Mesenteric fat pad (tissue), 1 donor: Measurements from ENCODE around the gene TMEM117. TPM values are rescaled to one million over a fixed set of nuclear protein-coding genes. Genes with fewer than 3 reads are reported as not detected.

Experiments used
- DNase-seq: peaks from one replicate; pipeline ENCODE4 v3.0.0-alpha.2; 2020; ENCODE audit warnings: low spot score
- total RNA-seq: library from RNA; stranded (reverse); fragmentation: NEBNext Ultra II Directional; extraction: Animal tissue kit (Norgen Biotek cat#: 25700); gene quantifications from one replicate; pipeline ENCODE4 v1.2.1, GENCODE V29; 2021
- donor health status: DM: yes; HTN: yes; CAD: no.

The TMEM117 gene
- total RNA-seq, 1 donor from 2014 or later, result 7.7 TPM

GRCh38 chr12:44286821-44287505, 451.1 kb downstream of the TMEM117 start:
- no peak for DNase-seq

- DNase-seq, result no peak
Observed at GRCh38 chr12:44287545-44287944, 451.7 kb downstream of the TMEM117 start.

- no peak for DNase-seq
Observed at GRCh38 chr12:44294649-44295048, 458.8 kb downstream of the TMEM117 start.

GRCh38 chr12:44295958-44296623, 460.2 kb downstream of the TMEM117 start:
- no peak for DNase-seq

- DNase-seq, result no peak
Observed at GRCh38 chr12:44296624-44297197, 460.8 kb downstream of the TMEM117 start.

GRCh38 chr12:44299524-44299923, 463.6 kb downstream of the TMEM117 start:
- DNase-seq, result no peak

GRCh38 chr12:44307506-44308168, 471.8 kb downstream of the TMEM117 start:
- DNase-seq, result no peak

GRCh38 chr12:44313188-44313587, 477.3 kb downstream of the TMEM117 start:
- no peak for DNase-seq

GRCh38 chr12:44314007-44314500, 478.2 kb downstream of the TMEM117 start:
- DNase-seq, result no peak

- DNase-seq, result no peak
Observed at GRCh38 chr12:44317651-44318126, 481.8 kb downstream of the TMEM117 start.

- DNase-seq, result no peak
Observed at GRCh38 chr12:44331269-44331668, 495.4 kb downstream of the TMEM117 start.

- no peak for DNase-seq
Observed at GRCh38 chr12:44334347-44334746, 498.5 kb downstream of the TMEM117 start.

GRCh38 chr12:44335030-44335429, 499.1 kb downstream of the TMEM117 start:
- DNase-seq, result no peak

- no peak for DNase-seq
Observed at GRCh38 chr12:44336577-44336976, 500.7 kb downstream of the TMEM117 start.

GRCh38 chr12:44342371-44342770, 506.5 kb downstream of the TMEM117 start:
- DNase-seq, result no peak

GRCh38 chr12:44347145-44347544, 511.3 kb downstream of the TMEM117 start:
- DNase-seq, result no peak

- no peak for DNase-seq
Observed at GRCh38 chr12:44357494-44357893, 521.6 kb downstream of the TMEM117 start.

- no peak for DNase-seq
Observed at GRCh38 chr12:44358636-44359035, 522.8 kb downstream of the TMEM117 start.

- no peak for DNase-seq
Observed at GRCh38 chr12:44362947-44363346, 527.1 kb downstream of the TMEM117 start.

GRCh38 chr12:44367136-44367535, 531.3 kb downstream of the TMEM117 start:
- DNase-seq, result no peak

- no peak for DNase-seq
Observed at GRCh38 chr12:44367916-44368315, 532.0 kb downstream of the TMEM117 start.

- no peak for DNase-seq
Observed at GRCh38 chr12:44369998-44370397, 534.1 kb downstream of the TMEM117 start.
